GM18511 (cell line): ENCODE results near the gene TRIOBP.

Source experiments
- ATAC-seq: cut with Tn5 transposase; IDR thresholded peaks from one replicate; pipeline ENCODE4 v1.9.1; 2021; ENCODE audit warnings: mild to moderate bottlenecking, moderate library complexity; ENCODE audit not compliant: unreplicated experiment

TRIOBP gene

GRCh38 chr22:37747080-37747714 lies 50.3 kb downstream of the TRIOBP start:
- no peak for ATAC-seq

GRCh38 chr22:37747715-37748100 lies 50.9 kb downstream of the TRIOBP start:
- no peak for ATAC-seq

GRCh38 chr22:37748659-37749058 lies 51.8 kb downstream of the TRIOBP start:
- no peak for ATAC-seq

GRCh38 chr22:37749226-37749625 lies 52.4 kb downstream of the TRIOBP start:
- ATAC-seq = no peak

- no peak for ATAC-seq
Measured at GRCh38 chr22:37749831-37750595, 53.2 kb downstream of the TRIOBP start.

- no peak for ATAC-seq
Measured at GRCh38 chr22:37750596-37751162, 53.8 kb downstream of the TRIOBP start.

GRCh38 chr22:37751449-37752188 lies 54.8 kb downstream of the TRIOBP start:
- ATAC-seq = no peak

GRCh38 chr22:37752189-37753087 lies 55.6 kb downstream of the TRIOBP start:
- no peak for ATAC-seq

- no peak for ATAC-seq
Measured at GRCh38 chr22:37753746-37754145, 56.9 kb downstream of the TRIOBP start.

- no peak for ATAC-seq
Measured at GRCh38 chr22:37757663-37758062, 60.8 kb downstream of the TRIOBP start.

- no peak for ATAC-seq
Measured at GRCh38 chr22:37758694-37759093, 61.8 kb downstream of the TRIOBP start.

- no peak for ATAC-seq
Measured at GRCh38 chr22:37759281-37759680, 62.4 kb downstream of the TRIOBP start.

GRCh38 chr22:37760152-37760551 lies 63.3 kb downstream of the TRIOBP start:
- ATAC-seq = no peak

GRCh38 chr22:37762389-37762836 lies 65.6 kb downstream of the TRIOBP start:
- ATAC-seq = no peak

- no peak for ATAC-seq
Measured at GRCh38 chr22:37763012-37763411, 66.2 kb downstream of the TRIOBP start.

GRCh38 chr22:37763652-37764051 lies 66.8 kb downstream of the TRIOBP start:
- no peak for ATAC-seq

- no peak for ATAC-seq
Measured at GRCh38 chr22:37764622-37765021, 67.8 kb downstream of the TRIOBP start.

- ATAC-seq = no peak
Measured at GRCh38 chr22:37765498-37765897, 68.7 kb downstream of the TRIOBP start.

GRCh38 chr22:37765953-37766576 lies 69.2 kb downstream of the TRIOBP start:
- no peak for ATAC-seq

- no peak for ATAC-seq
Measured at GRCh38 chr22:37768273-37768672, 71.4 kb downstream of the TRIOBP start.
